SH-SY5Y (cell line): ENCODE results near the gene CNDP2.

Experiments
- GATA2 ChIP-seq: IDR thresholded peaks from 2 replicates; pipeline ENCODE4 v1.6.1; 2011; ENCODE audit warnings: mild to moderate bottlenecking, low read depth, low read length
- GATA3 ChIP-seq: IDR thresholded peaks from 2 replicates; pipeline ENCODE4 v1.6.1; 2011; ENCODE audit warnings: low read depth, mild to moderate bottlenecking, low read length, moderate library complexity

DNA sequence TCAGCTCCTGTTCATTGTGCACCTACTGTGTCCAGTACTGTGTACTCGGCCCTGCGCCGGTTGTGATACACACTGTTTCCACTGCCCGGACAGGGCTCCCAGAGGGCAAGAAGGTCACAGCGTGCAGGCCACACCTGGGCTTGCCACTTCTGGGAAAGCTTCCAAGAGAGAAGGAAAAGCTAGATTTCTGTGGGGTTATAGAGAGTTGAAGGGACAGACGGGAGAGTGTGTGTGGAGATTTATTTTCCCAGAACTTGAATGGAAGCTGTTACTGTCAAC is 34.4 kb downstream of the CNDP2 start:
- TF ChIP-seq GATA2 (no peak), GATA3 (no peak)
